GM04504 (cell line): Measurements from ENCODE around the gene CSNK1G2.
"Not testable (repeated sequence)": the region's sequence is repeated elsewhere in the genome, so short reads cannot be mapped to it uniquely, and the experiment has no call there.

ENCODE experiments used
- DNase-seq: peaks from one replicate; pipeline ENCODE4 v3.0.0-alpha.2; 2012; ENCODE audit warnings: low read depth

CSNK1G2 gene

GRCh38 chr19:1988464-1988863, 47.5 kb downstream of the CSNK1G2 start:
- not testable (repeated sequence) for DNase-seq

- DNase-seq: no peak
Observed at GRCh38 chr19:1989513-1990229, 48.7 kb downstream of the CSNK1G2 start.

- no peak for DNase-seq
Observed at GRCh38 chr19:1990230-1991017, 49.5 kb downstream of the CSNK1G2 start.

GRCh38 chr19:1991018-1991913, 50.3 kb downstream of the CSNK1G2 start:
- DNase-seq: no peak

- DNase-seq: no peak
Observed at GRCh38 chr19:1992759-1993260, 51.8 kb downstream of the CSNK1G2 start.

GRCh38 chr19:1997353-1998233, 56.6 kb downstream of the CSNK1G2 start:
- no peak for DNase-seq

GRCh38 chr19:1998712-1999708, 58.0 kb downstream of the CSNK1G2 start:
- DNase-seq: no peak

GRCh38 chr19:1999856-2000515, 59.0 kb downstream of the CSNK1G2 start:
- no peak for DNase-seq

GRCh38 chr19:2003874-2004273, 62.9 kb downstream of the CSNK1G2 start:
- DNase-seq: no peak

- no peak for DNase-seq
Observed at GRCh38 chr19:2010135-2010668, 69.2 kb downstream of the CSNK1G2 start.

- no peak for DNase-seq
Observed at GRCh38 chr19:2011169-2011568, 70.2 kb downstream of the CSNK1G2 start.

GRCh38 chr19:2012941-2013682, 72.1 kb downstream of the CSNK1G2 start:
- DNase-seq: no peak

- no peak for DNase-seq
Observed at GRCh38 chr19:2013683-2013961, 72.7 kb downstream of the CSNK1G2 start.

- DNase-seq: no peak
Observed at GRCh38 chr19:2014131-2014571, 73.2 kb downstream of the CSNK1G2 start.

GRCh38 chr19:2014731-2015607, 74.0 kb downstream of the CSNK1G2 start:
- DNase-seq: no peak

GRCh38 chr19:2015608-2015950, 74.6 kb downstream of the CSNK1G2 start, which contains the start of gene BTBD2:
Gene BTBD2, minus strand, starts transcription at chr19:2015714. Its CDS starts 11 bp downstream, at chr19:2015703.
- peak; percentile 60 for DNase-seq

- peak; percentile 63 for DNase-seq
Observed at GRCh38 chr19:2016041-2016807, 75.3 kb downstream of the CSNK1G2 start.
